KMS-11 (cell line): ENCODE results near the gene CCZ1.
A peak's percentile ranks its signal among the peaks of the same experiment; 100 is the strongest.
"Not testable (repeated sequence)": the region's sequence is repeated elsewhere in the genome, so short reads cannot be mapped to it uniquely, and the experiment has no call there.

Experiments used
- H2AFZ ChIP-seq: fragments of 200-600 bp; sonication (generic); 2 replicates; pipeline ENCODE4 v1.6.1; 2016; ENCODE audit warnings: antibody characterized with exemption, mixed run types, low read depth
- H3K27ac ChIP-seq: fragments of 200-600 bp; sonication (generic); 2 replicates; pipeline ENCODE4 v1.6.1; 2016; ENCODE audit warnings: mild to moderate bottlenecking, mixed run types
- H3K27me3 ChIP-seq: fragments of 200-600 bp; sonication (generic); 2 replicates; pipeline ENCODE4 v1.6.1; 2017; ENCODE audit warnings: mild to moderate bottlenecking, low read depth, mixed run types, moderate library complexity; ENCODE audit not compliant: insufficient read depth
- H3K36me3 ChIP-seq: fragments of 200-600 bp; sonication (generic); 2 replicates; pipeline ENCODE4 v1.6.1; 2017; ENCODE audit warnings: mild to moderate bottlenecking, mixed run types; ENCODE audit not compliant: insufficient read depth
- H3K4me1 ChIP-seq: fragments of 200-600 bp; sonication (generic); 2 replicates; pipeline ENCODE4 v1.6.1; 2016; ENCODE audit warnings: mild to moderate bottlenecking, low read depth, mixed run types; ENCODE audit not compliant: poor library complexity, severe bottlenecking
- H3K4me2 ChIP-seq: fragments of 200-600 bp; sonication (generic); 2 replicates; pipeline ENCODE4 v1.7.0; 2016; ENCODE audit warnings: mild to moderate bottlenecking, mixed run types
- H3K4me3 ChIP-seq: fragments of 200-600 bp; sonication (generic); IDR thresholded peaks from 2 replicates; pipeline ENCODE4 v1.6.1; 2017; ENCODE audit warnings: low read depth, low read length, mixed read lengths; ENCODE audit not compliant: insufficient read depth
- H3K79me2 ChIP-seq: fragments of 200-600 bp; sonication (generic); 2 replicates; pipeline ENCODE4 v1.6.1; 2016; ENCODE audit warnings: low read depth, mixed run types; ENCODE audit not compliant: insufficient read depth
- H3K9ac ChIP-seq: fragments of 200-600 bp; sonication (generic); 2 replicates; pipeline ENCODE4 v1.6.1; 2016; ENCODE audit warnings: mild to moderate bottlenecking, mixed run types
- H4K20me1 ChIP-seq: fragments of 200-600 bp; sonication (generic); 2 replicates; pipeline ENCODE4 v1.6.1; 2016; ENCODE audit warnings: mild to moderate bottlenecking, mixed run types; ENCODE audit not compliant: insufficient read depth
- TF ChIP-seq, protein P1 (sequence below): fragments of 200-600 bp; sonication (generic); conservative IDR thresholded peaks from 2 replicates; pipeline ENCODE4 v1.6.1; 2017; ENCODE audit warnings: low read depth, mild to moderate bottlenecking, antibody characterized with exemption, low read length, moderate library complexity, mixed read lengths

CCZ1 gene

DNA sequence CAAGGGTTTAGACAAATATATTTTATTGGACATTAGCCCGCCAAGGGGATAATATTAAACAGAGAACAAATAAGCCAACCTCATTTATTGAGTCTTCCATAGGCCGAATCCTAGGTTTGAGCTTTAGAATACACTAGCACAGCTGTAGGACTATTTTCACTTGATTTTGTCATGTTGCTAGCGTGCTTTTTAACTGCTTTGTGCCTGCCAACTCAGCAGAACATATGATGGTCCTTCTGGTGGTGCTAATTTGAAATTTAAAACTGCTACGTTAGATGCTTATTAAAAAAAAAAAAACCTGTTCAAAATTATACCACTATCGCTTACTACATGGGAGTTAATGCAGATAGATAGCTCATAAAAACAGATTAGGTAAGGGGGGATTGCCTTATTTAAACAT, 14.1 kb upstream of the CCZ1 start:
- H3K4me2 ChIP-seq, H3K79me2 ChIP-seq, H4K20me1 ChIP-seq, H3K27me3 ChIP-seq, H3K27ac ChIP-seq, H3K4me1 ChIP-seq, H3K36me3 ChIP-seq, H3K9ac ChIP-seq, H2AFZ ChIP-seq, H3K4me3 ChIP-seq: not testable (repeated sequence)

DNA sequence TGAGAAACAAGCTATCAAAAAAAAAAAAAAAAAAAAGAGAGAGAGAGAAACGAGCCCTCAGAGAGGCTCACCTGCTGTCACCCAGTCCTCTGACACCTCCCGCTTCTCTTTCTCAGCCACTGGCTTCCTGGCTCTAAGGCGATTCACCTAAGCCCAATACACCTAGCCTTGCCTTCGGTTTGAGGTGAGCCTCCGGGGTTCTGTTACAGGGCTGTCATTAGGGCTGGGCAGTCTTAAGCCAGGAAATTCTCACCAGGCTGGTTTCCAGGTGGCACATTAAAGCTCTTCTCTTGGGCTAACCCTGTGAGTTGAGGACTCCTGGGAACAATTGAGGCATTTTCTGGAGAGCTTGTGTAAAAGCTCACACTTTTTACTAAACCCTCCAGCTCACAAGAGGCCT, 10.5 kb upstream of the CCZ1 start:
- not testable (repeated sequence) for H3K4me2 ChIP-seq, H2AFZ ChIP-seq, H3K27me3 ChIP-seq, H3K4me3 ChIP-seq, H4K20me1 ChIP-seq, H3K4me1 ChIP-seq, H3K9ac ChIP-seq, H3K36me3 ChIP-seq, H3K79me2 ChIP-seq, H3K27ac ChIP-seq

DNA sequence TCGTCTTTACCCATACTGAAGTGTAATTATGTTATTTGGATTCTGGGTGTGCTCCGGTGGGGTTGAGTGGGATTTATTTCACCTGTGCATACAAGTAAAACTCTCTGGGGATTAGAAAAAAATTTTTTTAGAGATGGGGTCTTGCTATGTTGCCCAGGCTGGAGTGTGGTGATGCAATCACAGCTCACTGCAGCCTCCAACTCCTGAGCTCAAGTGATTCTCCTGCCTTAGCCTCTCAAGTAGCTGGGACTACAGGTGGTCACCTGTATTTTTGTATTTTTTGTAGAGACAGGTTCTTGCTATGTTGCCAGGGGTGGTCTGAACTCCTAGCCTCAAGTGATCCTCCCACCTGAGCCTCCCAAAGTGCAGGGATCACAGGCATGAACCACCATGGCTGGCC, 8.3 kb upstream of the CCZ1 start:
- H2AFZ ChIP-seq, H3K36me3 ChIP-seq, H3K4me3 ChIP-seq, H3K27me3 ChIP-seq, H3K4me1 ChIP-seq, H3K27ac ChIP-seq, H4K20me1 ChIP-seq, H3K4me2 ChIP-seq, H3K79me2 ChIP-seq, H3K9ac ChIP-seq: not testable (repeated sequence)

DNA sequence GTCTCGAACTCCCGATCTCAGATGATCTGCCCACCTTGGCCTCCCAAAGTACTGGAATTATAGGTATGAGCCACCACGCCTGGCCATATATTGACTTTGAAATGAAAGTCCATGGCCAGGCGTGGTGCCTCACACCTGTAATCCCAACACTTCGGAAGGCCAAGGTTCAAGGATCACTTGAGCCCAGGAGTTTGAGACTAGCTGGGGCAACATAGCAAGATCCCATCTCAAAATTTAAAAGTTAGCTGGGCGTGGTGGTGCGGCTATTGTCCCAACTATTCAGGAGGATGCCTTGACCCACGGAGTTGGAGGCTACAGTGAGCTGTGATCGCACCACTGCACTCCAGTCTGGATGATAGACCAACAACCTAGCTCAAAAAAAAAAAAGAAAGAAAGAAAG, 6.0 kb upstream of the CCZ1 start:
- Histone ChIP-seq H3K4me3 (no peak overlapping the region), H3K36me3 (no peaks in the 10 kb centered on the region), H2AFZ (no peak overlapping the region), H3K4me2 (no peak overlapping the region), H3K4me1 (no peaks in the 10 kb centered on the region), H3K27ac (no peak overlapping the region), H3K9ac (no peak overlapping the region), H3K27me3 (no peaks in the 10 kb centered on the region), H4K20me1 (no peaks in the 10 kb centered on the region), H3K79me2 (no peaks in the 10 kb centered on the region)
- TF ChIP-seq, protein P1, sequence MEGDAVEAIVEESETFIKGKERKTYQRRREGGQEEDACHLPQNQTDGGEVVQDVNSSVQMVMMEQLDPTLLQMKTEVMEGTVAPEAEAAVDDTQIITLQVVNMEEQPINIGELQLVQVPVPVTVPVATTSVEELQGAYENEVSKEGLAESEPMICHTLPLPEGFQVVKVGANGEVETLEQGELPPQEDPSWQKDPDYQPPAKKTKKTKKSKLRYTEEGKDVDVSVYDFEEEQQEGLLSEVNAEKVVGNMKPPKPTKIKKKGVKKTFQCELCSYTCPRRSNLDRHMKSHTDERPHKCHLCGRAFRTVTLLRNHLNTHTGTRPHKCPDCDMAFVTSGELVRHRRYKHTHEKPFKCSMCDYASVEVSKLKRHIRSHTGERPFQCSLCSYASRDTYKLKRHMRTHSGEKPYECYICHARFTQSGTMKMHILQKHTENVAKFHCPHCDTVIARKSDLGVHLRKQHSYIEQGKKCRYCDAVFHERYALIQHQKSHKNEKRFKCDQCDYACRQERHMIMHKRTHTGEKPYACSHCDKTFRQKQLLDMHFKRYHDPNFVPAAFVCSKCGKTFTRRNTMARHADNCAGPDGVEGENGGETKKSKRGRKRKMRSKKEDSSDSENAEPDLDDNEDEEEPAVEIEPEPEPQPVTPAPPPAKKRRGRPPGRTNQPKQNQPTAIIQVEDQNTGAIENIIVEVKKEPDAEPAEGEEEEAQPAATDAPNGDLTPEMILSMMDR = no peak

DNA sequence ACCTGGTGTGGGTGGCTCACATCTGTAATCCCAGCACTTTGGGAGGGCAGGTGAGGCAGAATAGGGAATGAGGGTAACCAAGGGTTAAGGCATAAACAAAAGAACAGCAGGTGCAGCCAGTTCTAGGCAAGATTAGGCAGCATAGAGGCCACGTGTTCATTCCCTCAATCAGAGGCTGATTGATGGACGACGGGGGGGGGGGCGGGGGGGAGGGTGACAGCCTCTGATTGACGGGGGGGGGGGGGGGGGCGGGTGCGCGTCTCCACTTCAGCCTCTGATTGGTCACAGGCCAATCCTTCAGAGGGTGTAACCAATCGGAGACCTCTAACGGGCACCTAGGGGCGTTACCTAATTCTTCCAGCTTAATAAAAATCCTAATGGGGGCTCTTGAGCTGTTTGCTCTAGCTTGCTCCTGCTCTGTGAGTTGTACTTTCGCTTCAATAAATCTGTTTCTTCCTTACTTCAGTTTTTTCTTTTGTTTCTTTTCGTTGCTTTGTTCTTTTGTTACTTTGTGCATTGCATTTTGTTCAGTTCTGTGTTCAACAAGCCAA, 1.1 kb upstream of the CCZ1 start:
- not testable (repeated sequence) for H3K4me1 ChIP-seq, H3K9ac ChIP-seq, H3K36me3 ChIP-seq, H3K4me2 ChIP-seq, H3K4me3 ChIP-seq, H3K27me3 ChIP-seq, H3K27ac ChIP-seq, H4K20me1 ChIP-seq, H3K79me2 ChIP-seq
- peak overlapping the region; percentile 52; the same call in 1 of the 2 replicates for H2AFZ ChIP-seq

DNA sequence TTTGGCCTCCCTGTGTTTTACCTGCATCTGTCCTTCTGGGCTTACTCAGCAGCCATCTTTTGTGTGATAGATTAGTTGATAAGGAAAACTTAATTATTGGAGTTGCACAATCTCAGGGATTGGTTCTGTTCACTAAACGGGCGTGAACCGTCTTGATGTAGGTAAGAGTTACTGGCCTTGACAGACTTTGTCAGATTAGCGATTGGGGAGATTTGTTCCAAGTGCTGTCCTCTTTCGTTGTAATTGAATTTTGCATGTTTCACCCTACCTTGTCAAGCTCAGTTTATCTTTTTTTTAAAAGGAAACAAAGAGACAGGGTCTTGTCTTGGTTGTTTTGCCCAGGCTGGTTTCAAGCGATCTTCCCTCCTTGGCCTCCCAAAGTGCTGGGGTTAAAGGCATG, 4.5 kb downstream of the CCZ1 start:
- not testable (repeated sequence) for H3K4me1 ChIP-seq, H3K9ac ChIP-seq

DNA sequence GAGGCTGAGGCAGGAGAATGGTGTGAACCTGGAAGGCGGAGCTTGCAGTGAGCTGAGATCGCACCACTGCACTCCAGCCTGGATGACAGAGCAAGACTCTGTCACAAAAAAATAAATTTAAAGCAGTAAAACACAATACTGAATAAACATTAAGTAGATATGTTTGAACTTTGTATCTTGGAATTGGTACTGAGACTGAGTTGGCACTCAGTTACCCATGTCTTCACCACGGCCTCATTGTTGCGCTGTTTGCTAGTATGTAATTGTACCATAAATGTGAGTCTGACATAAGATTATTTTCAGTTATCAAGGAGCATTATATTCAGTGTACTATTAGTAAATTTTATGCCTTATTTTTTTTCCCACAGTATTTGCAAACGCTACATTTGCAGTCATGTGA, 6.2 kb downstream of the CCZ1 start:
- H3K27me3 ChIP-seq, H3K4me3 ChIP-seq, H3K4me2 ChIP-seq, H3K79me2 ChIP-seq, H4K20me1 ChIP-seq, H2AFZ ChIP-seq, H3K9ac ChIP-seq, H3K27ac ChIP-seq, H3K4me1 ChIP-seq, H3K36me3 ChIP-seq: not testable (repeated sequence)

More for the DNA sequence above, 4.5 kb downstream of the CCZ1 start:
- not testable (repeated sequence) for H3K4me3 ChIP-seq, H4K20me1 ChIP-seq, H3K27ac ChIP-seq, H2AFZ ChIP-seq, H3K36me3 ChIP-seq, H3K27me3 ChIP-seq, H3K4me2 ChIP-seq, H3K79me2 ChIP-seq

DNA sequence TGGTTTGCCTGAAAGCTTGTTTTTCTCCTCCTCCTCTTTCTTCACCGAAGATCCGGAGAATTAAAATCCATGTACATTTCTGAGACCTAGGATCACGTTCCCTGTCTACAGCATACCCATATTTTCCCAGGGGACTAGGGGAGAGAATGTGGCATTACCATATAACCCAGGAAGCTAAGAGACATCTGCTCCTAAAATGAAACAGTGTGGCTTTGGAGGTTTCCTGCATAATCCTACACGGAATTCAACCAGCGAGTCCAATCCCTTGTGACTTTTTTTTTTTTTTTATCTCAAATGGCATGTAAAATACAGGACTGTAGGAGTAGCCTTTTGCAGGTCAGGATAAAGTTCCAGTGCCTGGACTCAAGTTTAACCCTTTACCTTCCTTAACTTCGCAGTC, 10.3 kb downstream of the CCZ1 start:
- H3K4me1 ChIP-seq, H3K36me3 ChIP-seq, H3K27me3 ChIP-seq, H2AFZ ChIP-seq, H3K79me2 ChIP-seq, H3K4me3 ChIP-seq, H3K27ac ChIP-seq, H3K9ac ChIP-seq, H3K4me2 ChIP-seq, H4K20me1 ChIP-seq: not testable (repeated sequence)

DNA sequence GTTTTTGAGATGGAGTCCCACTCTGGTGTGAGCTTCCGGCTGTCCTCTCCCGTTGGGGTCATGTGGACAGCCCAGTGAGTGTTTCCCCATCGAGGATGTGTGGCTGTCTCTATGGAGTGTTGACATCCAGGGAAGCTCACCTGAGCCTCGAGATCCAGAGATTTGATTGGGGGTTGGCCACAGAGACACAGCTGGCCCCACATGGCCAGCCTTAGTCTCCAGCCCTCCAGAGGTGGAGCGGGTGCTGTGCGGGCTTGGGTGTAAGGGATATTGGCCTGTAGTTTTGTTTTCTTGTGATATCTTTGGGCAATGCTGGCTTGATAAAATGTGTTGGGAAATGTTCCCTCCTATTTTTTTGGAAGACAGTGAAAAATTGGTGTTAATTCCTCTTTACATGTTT, 18.0 kb downstream of the CCZ1 start:
- H3K27me3 ChIP-seq, H4K20me1 ChIP-seq: not testable (repeated sequence)

DNA sequence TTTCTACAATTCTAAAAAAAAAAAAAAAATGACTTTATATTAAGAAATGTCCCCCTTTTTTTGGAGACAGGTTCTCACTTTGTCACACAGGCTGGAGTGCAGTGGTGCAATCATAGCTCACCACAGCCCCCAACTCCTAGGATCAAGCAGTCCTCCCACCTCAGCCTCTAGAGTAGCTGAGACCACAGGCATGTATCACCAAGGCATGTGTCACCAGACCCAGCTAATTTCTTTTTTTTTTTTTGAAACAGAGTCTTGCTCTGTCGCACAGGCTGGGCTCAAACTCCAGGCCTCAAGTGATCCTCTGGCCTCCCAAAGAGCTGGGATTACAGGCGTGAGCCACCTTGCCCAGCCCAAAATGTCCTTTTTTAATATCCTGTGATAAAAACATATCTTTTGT, 25.6 kb downstream of the CCZ1 start:
- not testable (repeated sequence) for H3K79me2 ChIP-seq, H3K36me3 ChIP-seq, H2AFZ ChIP-seq, H3K27ac ChIP-seq, H3K4me1 ChIP-seq, H3K4me3 ChIP-seq, H4K20me1 ChIP-seq, H3K27me3 ChIP-seq, H3K4me2 ChIP-seq, H3K9ac ChIP-seq

More for the DNA sequence above, 18.0 kb downstream of the CCZ1 start:
- not testable (repeated sequence) for H3K4me3 ChIP-seq, H3K36me3 ChIP-seq, H3K79me2 ChIP-seq, H2AFZ ChIP-seq, H3K4me2 ChIP-seq, H3K9ac ChIP-seq, H3K27ac ChIP-seq, H3K4me1 ChIP-seq
